ENCODE data around the gene ZNF614. TPM values are rescaled to one million over a fixed set of nuclear protein-coding genes. Genes with fewer than 3 reads are reported as not detected.
A peak's percentile ranks its signal among the peaks of the same experiment; 100 is the strongest.
"Not testable (repeated sequence)": the region's sequence is repeated elsewhere in the genome, so short reads cannot be mapped to it uniquely, and the experiment has no call there.

Gene ZNF614
- total RNA-seq, 1 donor from 2014 or later = 14.8 TPM

GRCh38 chr19:51994048-51994644 is 34.0 kb downstream of the ZNF614 start:
- Mint-ChIP-seq H3K4me1 (ENCODE audit: low read depth) (no peaks in the 10 kb centered on the region), H3K4me3 (ENCODE audit: low read depth) (no peak overlapping the region), H3K9me3 (ENCODE audit: low read depth) (peaks cover 65% of the 10 kb centered on the region), H3K27me3 (no peaks in the 10 kb centered on the region), H3K36me3 (ENCODE audit: insufficient read depth) (peaks cover 89% of the 10 kb centered on the region), H3K27ac (peak overlapping the region; percentile 39)
- no peak for TF ChIP-seq CTCF (IDR thresholded peaks at IDR 0.05; ENCODE audit: unreplicated experiment)
- no peak for DNase-seq (ENCODE audit: low spot score, unreplicated experiment)

GRCh38 chr19:51993422-51993821 is 34.8 kb downstream of the ZNF614 start:
- TF ChIP-seq CTCF (IDR thresholded peaks at IDR 0.05; ENCODE audit: unreplicated experiment) = no peak
- Mint-ChIP-seq H3K36me3 (ENCODE audit: insufficient read depth) (peaks cover 84% of the 10 kb centered on the region), H3K27me3 (no peaks in the 10 kb centered on the region), H3K9me3 (ENCODE audit: low read depth) (peaks cover 68% of the 10 kb centered on the region), H3K4me3 (ENCODE audit: low read depth) (no peak overlapping the region), H3K4me1 (ENCODE audit: low read depth) (no peaks in the 10 kb centered on the region), H3K27ac (no peak overlapping the region)
- no peak for DNase-seq (ENCODE audit: low spot score, unreplicated experiment)

GRCh38 chr19:51986309-51987291 is 41.6 kb downstream of the ZNF614 start, which contains the start of gene ZNF350:
TSS of gene ZNF350 (minus strand) at chr19:51986840. CDS start at chr19:51974360, 12,480 bp downstream.
- peaks cover 58% of the 10 kb centered on the region for H3K36me3 Mint-ChIP-seq (ENCODE audit: insufficient read depth)
- peaks cover 55% of the 10 kb centered on the region for H3K9me3 Mint-ChIP-seq (ENCODE audit: low read depth)
- H3K27me3 Mint-ChIP-seq = no peaks in the 10 kb centered on the region
- peak within 1 kb of the TSS; percentile 95 for H3K27ac Mint-ChIP-seq
- peak within 1 kb of the TSS; percentile 97 for H3K4me3 Mint-ChIP-seq (ENCODE audit: low read depth)
- no peak for TF ChIP-seq CTCF (IDR thresholded peaks at IDR 0.05; ENCODE audit: unreplicated experiment)
- DNase-seq (ENCODE audit: low spot score, unreplicated experiment) = peak; percentile 68
- H3K4me1 Mint-ChIP-seq (ENCODE audit: low read depth) = peaks cover 5% of the 10 kb centered on the region

GRCh38 chr19:51983361-51983760 is 44.8 kb downstream of the ZNF614 start:
- peaks cover 5% of the 10 kb centered on the region for H3K4me1 Mint-ChIP-seq (ENCODE audit: low read depth)
- H3K9me3 Mint-ChIP-seq (ENCODE audit: low read depth) = peaks cover 58% of the 10 kb centered on the region
- TF ChIP-seq CTCF (IDR thresholded peaks at IDR 0.05; ENCODE audit: unreplicated experiment) = no peak
- H3K4me3 Mint-ChIP-seq (ENCODE audit: low read depth) = no peak overlapping the region
- H3K36me3 Mint-ChIP-seq (ENCODE audit: insufficient read depth) = peaks cover 67% of the 10 kb centered on the region
- H3K27ac Mint-ChIP-seq = no peak overlapping the region
- no peak for DNase-seq (ENCODE audit: low spot score, unreplicated experiment)
- H3K27me3 Mint-ChIP-seq = no peaks in the 10 kb centered on the region

- not testable (repeated sequence) for H3K27me3 Mint-ChIP-seq; H3K4me3 Mint-ChIP-seq (ENCODE audit: low read depth); H3K4me1 Mint-ChIP-seq (ENCODE audit: low read depth); DNase-seq (ENCODE audit: low spot score, unreplicated experiment); H3K27ac Mint-ChIP-seq
- peaks cover 61% of the 10 kb centered on the region for H3K9me3 Mint-ChIP-seq (ENCODE audit: low read depth)
- peaks cover 72% of the 10 kb centered on the region for H3K36me3 Mint-ChIP-seq (ENCODE audit: insufficient read depth)
Observed at GRCh38 chr19:51980926-51981325, 47.3 kb downstream of the ZNF614 start.

Data from progenitor cell of endocrine pancreas (in vitro differentiated cells).